HepG2 (cell line): ENCODE measurements around the gene ZSWIM6. TPM values are rescaled to one million over a fixed set of nuclear protein-coding genes. Genes with fewer than 3 reads are reported as not detected.

ENCODE experiments used
- ATAC-seq: fragments of 200-7000 bp; cut with Tn5 transposase; 3 replicates; pipeline ENCODE4 v1.9.1; 2020; ENCODE audit warnings: mild to moderate bottlenecking, moderate library complexity
- BruUV-seq: library from RNA; stranded (reverse); fragments of 400-500 nt; replicated peaks from 2 replicates; lab custom pipeline; 2021; lab: Mats Ljungman, UMichigan
- CTCF ChIA-PET: fragments of 300-600 bp; formaldehyde crosslinking; extraction: SDS; loops from one replicate; lab custom pipeline; 2021; ENCODE audit warnings: low total read pairs, inconsistent platforms, low intra/inter-chr PET ratio; lab: Yijun Ruan, JAX
- POLR2A ChIA-PET: fragments of 350-600 bp; sonication (Branson Sonifier 250); formaldehyde crosslinking; loops from one replicate; lab custom pipeline; 2020; ENCODE audit warnings: antibody characterized with exemption, inconsistent platforms; lab: Yijun Ruan, JAX
- DNase-seq: peaks from one replicate; pipeline ENCODE4 v3.0.0-alpha.2; 2015; ENCODE audit warnings: low spot score
- FAIRE-seq: peaks from 3 replicates; lab custom pipeline; 2011; peaks lifted over from hg19 to GRCh38; lab: Jason Lieb, UNC
- H2AFZ ChIP-seq: one replicate; pipeline ENCODE4 v1.6.1; 2011; ENCODE audit warnings: low read length, inconsistent platforms
- H3K27ac ChIP-seq: fragments of 300-600 bp; 3 replicates; pipeline ENCODE4 v1.8.0; 2011; ENCODE audit warnings: mixed run types, mild to moderate bottlenecking, mixed read lengths, low read length, inconsistent platforms; ENCODE audit not compliant: insufficient read depth; ENCODE audit errors: extremely low read length
- H3K27me3 ChIP-seq, 2 experiments: fragments of 200-600 bp in 1 of 2; 2 replicates in 1 of 2; 3 replicates in 1 of 2; pipeline versions ENCODE4 v1.6.0 to v1.8.0; 2011; ENCODE audit warnings: low read length in 2 of 2, mild to moderate bottlenecking in 2 of 2, moderate library complexity in 2 of 2, inconsistent platforms in 1 of 2; ENCODE audit not compliant: insufficient read depth in 2 of 2, control insufficient read depth in 1 of 2
- H3K36me3 ChIP-seq, 2 experiments: fragments of 200-600 bp in 1 of 2; replicated peaks in 1 of 2; 2 replicates in 1 of 2; 3 replicates in 1 of 2; pipeline versions ENCODE4 v1.5.1 to v1.8.0; 2011; ENCODE audit warnings: low read length in 2 of 2, inconsistent platforms in 1 of 2; ENCODE audit not compliant: insufficient read depth in 2 of 2, control insufficient read depth in 1 of 2
- H3K4me1 ChIP-seq: 2 replicates; pipeline ENCODE4 v1.5.1; 2012; ENCODE audit warnings: low read length, inconsistent platforms; ENCODE audit not compliant: insufficient read depth
- H3K4me2 ChIP-seq: 2 replicates; pipeline ENCODE4 v1.6.0; 2011; ENCODE audit warnings: low read depth, low read length, inconsistent platforms
- H3K4me3 ChIP-seq, 3 experiments: fragments of 200-600 bp in 1 of 3; sonication (generic), shearing (Covaris generic) in 1 of 3; replicated peaks in 1 of 3; 2 replicates each; pipeline ENCODE4 v1.5.1; 2011 to 2016; ENCODE audit warnings: low read length in 3 of 3, inconsistent platforms in 2 of 3, low read depth in 2 of 3, mild to moderate bottlenecking in 2 of 3, control low read depth in 1 of 3, mixed read lengths in 1 of 3; ENCODE audit not compliant: insufficient read depth in 1 of 3
- H3K79me2 ChIP-seq: one replicate; pipeline ENCODE4 v1.6.1; 2011; ENCODE audit warnings: low read length, inconsistent platforms; ENCODE audit not compliant: insufficient read depth
- H3K9ac ChIP-seq: 2 replicates; pipeline ENCODE4 v1.6.0; 2011; ENCODE audit warnings: mild to moderate bottlenecking, low read depth, low read length, inconsistent platforms; ENCODE audit not compliant: insufficient read depth
- H3K9me3 ChIP-seq: 2 replicates; pipeline ENCODE4 v1.5.1; 2012; ENCODE audit warnings: mild to moderate bottlenecking, low read length
- H4K20me1 ChIP-seq: 2 replicates; pipeline ENCODE4 v1.6.0; 2011; ENCODE audit warnings: inconsistent platforms, mild to moderate bottlenecking, low read length, moderate library complexity; ENCODE audit not compliant: insufficient read depth
- GATAD1 ChIP-seq: IDR thresholded peaks from 2 replicates; pipeline ENCODE4 v1.6.1; 2016; ENCODE audit warnings: missing genetic modification reagents, missing compliant biosample characterization
- HNRNPL ChIP-seq: fragments of 200-400 bp; formaldehyde crosslinking; IDR thresholded peaks from 2 replicates; pipeline ENCODE4 v1.6.1; 2017; ENCODE audit warnings: mild to moderate bottlenecking, low read depth, low read length
- KAT2B ChIP-seq: fragments of 150-350 bp; IDR thresholded peaks from 2 replicates; pipeline ENCODE4 v1.6.1; 2014; ENCODE audit warnings: low read depth, low read length, borderline replicate concordance
- MAF1 ChIP-seq: sonication (generic); formaldehyde crosslinking; IDR thresholded peaks from 2 replicates; pipeline ENCODE4 v1.5.0; 2020; ENCODE audit warnings: missing genetic modification reagents, borderline replicate concordance
- MLLT10 ChIP-seq: sonication (generic); formaldehyde crosslinking; IDR thresholded peaks from 2 replicates; pipeline ENCODE4 v1.4.0; 2020; ENCODE audit warnings: missing genetic modification reagents
- NR2F1 ChIP-seq, 2 experiments: fragments of 450-650 bp in 1 of 2; formaldehyde crosslinking in 1 of 2; IDR thresholded peaks; 2 replicates each; pipeline versions ENCODE4 v1.5.0 to v1.6.1; 2016 to 2020; ENCODE audit warnings: mild to moderate bottlenecking in 1 of 2, missing compliant biosample characterization in 1 of 2, missing genetic modification reagents in 1 of 2, moderate library complexity in 1 of 2
- SP2 ChIP-seq: sonication (generic); formaldehyde crosslinking; IDR thresholded peaks from 2 replicates; pipeline ENCODE4 v1.5.1; 2020; ENCODE audit warnings: mild to moderate bottlenecking, missing genetic modification reagents
- SP4 ChIP-seq: sonication (generic); formaldehyde crosslinking; IDR thresholded peaks from 2 replicates; pipeline ENCODE4 v1.8.1; 2023; ENCODE audit warnings: mild to moderate bottlenecking, missing genetic modification reagents
- ZBTB8A ChIP-seq: sonication (generic); formaldehyde crosslinking; IDR thresholded peaks from 2 replicates; pipeline ENCODE4 v1.4.0; 2020; ENCODE audit warnings: mild to moderate bottlenecking, low read depth, missing genetic modification reagents, borderline replicate concordance
- ZFP41 ChIP-seq: sonication (generic); formaldehyde crosslinking; IDR thresholded peaks from 2 replicates; pipeline ENCODE4 v1.4.0; 2020; ENCODE audit warnings: mild to moderate bottlenecking, missing genetic modification reagents, borderline replicate concordance
- ZNF101 ChIP-seq: sonication (generic); formaldehyde crosslinking; IDR thresholded peaks from 2 replicates; pipeline ENCODE4 v1.4.0; 2020; ENCODE audit warnings: mild to moderate bottlenecking, low read depth, missing genetic modification reagents, borderline replicate concordance
- ZNF24 ChIP-seq: fragments of 450-650 bp; IDR thresholded peaks from 2 replicates; pipeline ENCODE4 v1.6.1; 2017; ENCODE audit warnings: antibody characterized with exemption, mild to moderate bottlenecking
- ZNF790 ChIP-seq: sonication (generic); formaldehyde crosslinking; IDR thresholded peaks from 2 replicates; pipeline ENCODE4 v1.8.0; 2022; ENCODE audit warnings: missing genetic modification reagents, mild to moderate bottlenecking, borderline replicate concordance
- WGBS: methylation state at CpG from one replicate; pipeline ENCODE4 v1.1.6; 2017; ENCODE audit warnings: low lambda C conversion rate; 5-methylcytosine and 5-hydroxymethylcytosine counted together
- in situ Hi-C: cut with HindIII; loops from 2 replicates; pipeline ENCODE4 v1.10.0; 2017; ENCODE audit warnings: low pct_unique_long_range_greater_than_20kb; ENCODE audit not compliant: extremely low pct_ligation_motif_present
- intact Hi-C: fragments of 100-400 bp; cut with micrococcal nuclease; formaldehyde crosslinking; loops from one replicate; pipeline ENCODE4 v1.10.0; 2022; ENCODE audit not compliant: unreplicated experiment
- polyA plus RNA-seq, 8 experiments: library from polyadenylated mRNA; depleted of rRNA in 3 of 8; stranded (reverse) in 7 of 8; unstranded in 1 of 8; fragments of >200 nt; fragmentation: Illumina TruSeq in 4 of 8; extraction: Trizol in 4 of 8; gene quantifications; 2 replicates each; pipeline versions ENCODE4 v1.2.1 to v1.2.3, GENCODE V29; 2011 to 2016; ENCODE audit warnings: low read depth in 4 of 8, missing spikeins in 1 of 8, mixed read lengths in 1 of 8; ENCODE audit not compliant: insufficient read depth in 1 of 8
- total RNA-seq, 5 experiments: library from RNA; depleted of rRNA; stranded (reverse); fragments of >200 nt; fragmentation: Illumina TruSeq; extraction: Trizol; gene quantifications; 2 replicates each; pipeline ENCODE4 v1.2.3, GENCODE V29; 2016; ENCODE audit warnings: low read depth in 1 of 5
- TF ChIP-seq, protein P1 (sequence below): sonication (generic); formaldehyde crosslinking; conservative IDR thresholded peaks from 2 replicates; pipeline ENCODE4 v1.4.0; 2020; ENCODE audit warnings: missing genetic modification reagents
- TF ChIP-seq, protein P2 (sequence below): sonication (generic); formaldehyde crosslinking; IDR thresholded peaks from 2 replicates; pipeline ENCODE4 v1.8.1; 2023; ENCODE audit warnings: missing genetic modification reagents, inconsistent platforms, borderline replicate concordance
- TF ChIP-seq, protein P3 (sequence below), 2 experiments: fragments of 450-650 bp in 1 of 2; sonication (generic) in 1 of 2; formaldehyde crosslinking; IDR thresholded peaks; 2 replicates each; pipeline versions ENCODE4 v1.5.0 to v1.8.0; 2020 to 2022; ENCODE audit warnings: mild to moderate bottlenecking in 1 of 2, missing genetic modification reagents in 1 of 2
- TF ChIP-seq, protein P4 (sequence below): sonication (generic); formaldehyde crosslinking; IDR thresholded peaks from 2 replicates; pipeline ENCODE4 v1.5.1; 2020; ENCODE audit warnings: missing genetic modification reagents, mild to moderate bottlenecking, borderline replicate concordance

The ZSWIM6 gene
- total and polyA plus RNA-seq, 2 of the 13 experiments (the other 11 are each of a cell fraction or from before 2014, with no cell fraction given) = 0.82 to 1.9 TPM

DNA sequence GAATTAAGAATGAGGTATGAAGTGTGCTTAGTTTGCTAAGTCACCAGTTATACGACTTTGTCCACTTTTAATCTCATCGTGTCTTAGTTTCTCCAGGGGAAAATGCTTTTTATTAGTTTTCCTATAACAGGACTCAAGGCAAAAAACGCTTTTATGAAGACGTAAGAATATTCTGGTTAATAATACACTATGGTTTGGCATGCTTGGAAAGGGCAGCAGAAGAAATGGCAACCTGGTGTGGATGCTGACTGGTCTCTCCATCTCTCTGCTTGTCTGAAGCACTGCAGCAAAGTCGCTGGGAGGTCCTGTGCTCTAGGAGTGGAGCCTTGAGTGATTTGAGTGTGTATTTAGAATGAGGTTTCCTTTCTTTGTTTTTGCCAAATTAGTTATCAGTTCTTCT lies 78.8 kb downstream of the ZSWIM6 start:
- H2AFZ ChIP-seq = no peak overlapping the region
- POLR2A ChIA-PET = no interaction called here

DNA sequence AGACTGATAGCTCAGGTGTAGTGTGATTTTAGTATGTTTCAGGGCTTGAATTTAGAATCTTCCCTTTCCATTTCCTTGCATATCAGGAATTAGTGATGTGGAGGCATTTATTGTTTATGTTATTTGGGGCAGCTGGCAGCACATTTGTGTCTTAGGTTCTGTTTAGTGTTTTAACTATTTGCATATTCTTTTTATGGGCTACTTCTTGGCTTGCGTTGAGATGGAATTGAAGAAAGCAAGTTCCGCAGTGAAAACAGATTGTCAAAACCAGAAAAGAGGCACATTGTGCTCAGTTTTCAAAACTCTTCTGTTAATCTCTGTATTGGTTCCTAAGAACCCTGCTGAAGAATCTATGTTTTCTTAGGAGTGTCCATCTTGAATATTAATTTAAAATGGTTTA lies 80.3 kb downstream of the ZSWIM6 start:
- 98% methylated on average over 2 of the region's 2 CpGs for WGBS
- in situ Hi-C loops (no loop called here), intact Hi-C loops (no loop called here)
- no peaks in the 10 kb centered on the region for H3K79me2 ChIP-seq
- FAIRE-seq (no peak), ATAC-seq (no peak), DNase-seq (no peak)
- ChIA-PET CTCF (no interaction called here), POLR2A (no interaction called here)
- H3K9me3 ChIP-seq = no peaks in the 10 kb centered on the region
- H3K4me2 ChIP-seq = no peak overlapping the region
- no peak overlapping the region for H3K4me3 ChIP-seq
- H4K20me1 ChIP-seq = no peaks in the 10 kb centered on the region
- peaks cover 11% of the 10 kb centered on the region for H3K4me1 ChIP-seq
- BruUV-seq = no TSS peak
- H3K9ac ChIP-seq = no peak overlapping the region
- H3K27me3 ChIP-seq = no peaks in the 10 kb centered on the region
- no peaks in the 10 kb centered on the region for H3K36me3 ChIP-seq
- H3K27ac ChIP-seq = no peak overlapping the region
- H2AFZ ChIP-seq = no peak overlapping the region
- TF ChIP-seq, protein P1, sequence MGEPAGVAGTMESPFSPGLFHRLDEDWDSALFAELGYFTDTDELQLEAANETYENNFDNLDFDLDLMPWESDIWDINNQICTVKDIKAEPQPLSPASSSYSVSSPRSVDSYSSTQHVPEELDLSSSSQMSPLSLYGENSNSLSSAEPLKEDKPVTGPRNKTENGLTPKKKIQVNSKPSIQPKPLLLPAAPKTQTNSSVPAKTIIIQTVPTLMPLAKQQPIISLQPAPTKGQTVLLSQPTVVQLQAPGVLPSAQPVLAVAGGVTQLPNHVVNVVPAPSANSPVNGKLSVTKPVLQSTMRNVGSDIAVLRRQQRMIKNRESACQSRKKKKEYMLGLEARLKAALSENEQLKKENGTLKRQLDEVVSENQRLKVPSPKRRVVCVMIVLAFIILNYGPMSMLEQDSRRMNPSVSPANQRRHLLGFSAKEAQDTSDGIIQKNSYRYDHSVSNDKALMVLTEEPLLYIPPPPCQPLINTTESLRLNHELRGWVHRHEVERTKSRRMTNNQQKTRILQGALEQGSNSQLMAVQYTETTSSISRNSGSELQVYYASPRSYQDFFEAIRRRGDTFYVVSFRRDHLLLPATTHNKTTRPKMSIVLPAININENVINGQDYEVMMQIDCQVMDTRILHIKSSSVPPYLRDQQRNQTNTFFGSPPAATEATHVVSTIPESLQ (CRISPR knock-in tag) = no peak
- no peak for TF ChIP-seq MLLT10 (CRISPR knock-in tag)
- no peak for TF ChIP-seq ZFP41 (CRISPR knock-in tag)
- TF ChIP-seq, protein P2, sequence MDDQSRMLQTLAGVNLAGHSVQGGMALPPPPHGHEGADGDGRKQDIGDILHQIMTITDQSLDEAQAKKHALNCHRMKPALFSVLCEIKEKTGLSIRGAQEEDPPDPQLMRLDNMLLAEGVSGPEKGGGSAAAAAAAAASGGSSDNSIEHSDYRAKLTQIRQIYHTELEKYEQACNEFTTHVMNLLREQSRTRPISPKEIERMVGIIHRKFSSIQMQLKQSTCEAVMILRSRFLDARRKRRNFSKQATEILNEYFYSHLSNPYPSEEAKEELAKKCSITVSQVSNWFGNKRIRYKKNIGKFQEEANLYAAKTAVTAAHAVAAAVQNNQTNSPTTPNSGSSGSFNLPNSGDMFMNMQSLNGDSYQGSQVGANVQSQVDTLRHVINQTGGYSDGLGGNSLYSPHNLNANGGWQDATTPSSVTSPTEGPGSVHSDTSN (CRISPR knock-in tag) = no peak

More for the DNA sequence above, 78.8 kb downstream of the ZSWIM6 start:
- no peak for DNase-seq
- Histone ChIP-seq H3K36me3 (no peaks in the 10 kb centered on the region), H3K4me2 (no peak overlapping the region), H3K79me2 (no peaks in the 10 kb centered on the region), H3K9ac (no peak overlapping the region)
- no peak for TF ChIP-seq MAF1
- TF ChIP-seq, protein P3, sequence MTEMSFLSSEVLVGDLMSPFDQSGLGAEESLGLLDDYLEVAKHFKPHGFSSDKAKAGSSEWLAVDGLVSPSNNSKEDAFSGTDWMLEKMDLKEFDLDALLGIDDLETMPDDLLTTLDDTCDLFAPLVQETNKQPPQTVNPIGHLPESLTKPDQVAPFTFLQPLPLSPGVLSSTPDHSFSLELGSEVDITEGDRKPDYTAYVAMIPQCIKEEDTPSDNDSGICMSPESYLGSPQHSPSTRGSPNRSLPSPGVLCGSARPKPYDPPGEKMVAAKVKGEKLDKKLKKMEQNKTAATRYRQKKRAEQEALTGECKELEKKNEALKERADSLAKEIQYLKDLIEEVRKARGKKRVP (CRISPR knock-in tag; IDR thresholded peaks at IDR 0.05) = no peak
- TF ChIP-seq NR2F1 (CRISPR knock-in tag; IDR thresholded peaks at IDR 0.05) = no peak
- no peak for TF ChIP-seq HNRNPL
- TF ChIP-seq SP4 (CRISPR knock-in tag) = no peak
- no peak for TF ChIP-seq SP2 (CRISPR knock-in tag)
- TF ChIP-seq ZNF790 = no peak
- TF ChIP-seq KAT2B = no peak
- TF ChIP-seq ZNF24 = no peak
- TF ChIP-seq ZNF101 (CRISPR knock-in tag) = no peak
- TF ChIP-seq, protein P4, sequence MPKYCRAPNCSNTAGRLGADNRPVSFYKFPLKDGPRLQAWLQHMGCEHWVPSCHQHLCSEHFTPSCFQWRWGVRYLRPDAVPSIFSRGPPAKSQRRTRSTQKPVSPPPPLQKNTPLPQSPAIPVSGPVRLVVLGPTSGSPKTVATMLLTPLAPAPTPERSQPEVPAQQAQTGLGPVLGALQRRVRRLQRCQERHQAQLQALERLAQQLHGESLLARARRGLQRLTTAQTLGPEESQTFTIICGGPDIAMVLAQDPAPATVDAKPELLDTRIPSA = no peak
- no peak for TF ChIP-seq ZBTB8A (CRISPR knock-in tag)
- TF ChIP-seq GATAD1 (CRISPR knock-in tag) = no peak
- TF ChIP-seq, all 625 proteins: peak for 0
- no peak for FAIRE-seq
- no peak overlapping the region for H3K27ac ChIP-seq
- CTCF ChIA-PET = no interaction called here
- no peaks in the 10 kb centered on the region for H3K9me3 ChIP-seq
- intact Hi-C loops (no loop called here), in situ Hi-C loops (no loop called here)
- no TSS peak for BruUV-seq
- no peaks in the 10 kb centered on the region for H3K27me3 ChIP-seq
- H3K4me1 ChIP-seq = peaks cover 11% of the 10 kb centered on the region
- 55% methylated on average over 5 of the region's 5 CpGs for WGBS
- no peaks in the 10 kb centered on the region for H4K20me1 ChIP-seq
- ATAC-seq = no peak
- no peak overlapping the region for H3K4me3 ChIP-seq
